NT2/D1 (cell line): ENCODE results near the gene RAI2.

Source experiments
- DNase-seq: peaks from one replicate; pipeline ENCODE4 v3.0.0-alpha.2; 2011; ENCODE audit warnings: low read depth, low spot score
- H3K27me3 ChIP-seq: 2 replicates; pipeline ENCODE4 v1.6.0; 2011; ENCODE audit warnings: mild to moderate bottlenecking; ENCODE audit not compliant: insufficient read length, insufficient read depth
- H3K36me3 ChIP-seq: 2 replicates; pipeline ENCODE4 v1.6.1; 2011; ENCODE audit warnings: mild to moderate bottlenecking, low read length, mixed read lengths; ENCODE audit not compliant: insufficient read depth, insufficient read length
- H3K4me1 ChIP-seq: 2 replicates; pipeline ENCODE4 v1.5.1; 2011; ENCODE audit not compliant: insufficient read depth, insufficient read length
- H3K4me3 ChIP-seq: 2 replicates; pipeline ENCODE4 v1.5.1; 2011; ENCODE audit warnings: low read depth; ENCODE audit not compliant: insufficient read length
- H3K9ac ChIP-seq: 2 replicates; pipeline ENCODE4 v1.6.0; 2011; ENCODE audit warnings: low read depth; ENCODE audit not compliant: insufficient read length
- H3K9me3 ChIP-seq: 2 replicates; pipeline ENCODE4 v1.5.1; 2011; ENCODE audit warnings: mild to moderate bottlenecking, low read length; ENCODE audit not compliant: insufficient read depth
- SUZ12 ChIP-seq: IDR thresholded peaks from 2 replicates; pipeline ENCODE4 v1.6.1; 2011; ENCODE audit not compliant: insufficient read length, insufficient read depth; ENCODE audit errors: extremely low read depth
- YY1 ChIP-seq: IDR thresholded peaks from 2 replicates; pipeline ENCODE4 v1.6.1; 2011; ENCODE audit not compliant: insufficient read length, insufficient read depth
- ZNF274 ChIP-seq: IDR thresholded peaks from 2 replicates; pipeline ENCODE4 v1.6.1; 2011; ENCODE audit warnings: mild to moderate bottlenecking, low read depth, low read length

RAI2 gene

DNA sequence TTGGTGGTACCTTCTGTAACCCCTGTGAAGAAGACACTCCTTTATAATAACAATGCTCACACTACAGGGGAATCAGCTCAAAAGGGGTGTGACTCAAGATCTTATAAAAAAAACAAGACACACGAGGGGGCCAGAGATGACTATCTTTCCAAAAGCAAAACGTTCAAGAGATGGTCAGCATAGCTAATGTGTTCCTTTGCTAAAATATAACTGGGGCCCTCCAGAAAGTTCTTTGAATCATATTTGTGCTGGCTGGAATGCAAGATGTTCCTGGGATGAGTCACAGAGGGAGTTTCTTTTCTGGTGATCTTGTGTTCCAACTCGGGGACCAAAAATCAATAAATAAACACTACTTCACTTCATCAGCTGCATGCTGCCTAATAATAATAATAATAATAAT lies 46.5 kb downstream of the RAI2 start:
- H3K4me3 ChIP-seq: no peak overlapping the region
- H3K36me3 ChIP-seq: no peaks in the 10 kb centered on the region
- H3K4me1 ChIP-seq: no peaks in the 10 kb centered on the region
- TF ChIP-seq SUZ12 (no peak), YY1 (no peak), ZNF274 (no peak)
- no peak overlapping the region for H3K9ac ChIP-seq
- H3K9me3 ChIP-seq: no peaks in the 10 kb centered on the region
- H3K27me3 ChIP-seq: no peaks in the 10 kb centered on the region
- DNase-seq: no peak

DNA sequence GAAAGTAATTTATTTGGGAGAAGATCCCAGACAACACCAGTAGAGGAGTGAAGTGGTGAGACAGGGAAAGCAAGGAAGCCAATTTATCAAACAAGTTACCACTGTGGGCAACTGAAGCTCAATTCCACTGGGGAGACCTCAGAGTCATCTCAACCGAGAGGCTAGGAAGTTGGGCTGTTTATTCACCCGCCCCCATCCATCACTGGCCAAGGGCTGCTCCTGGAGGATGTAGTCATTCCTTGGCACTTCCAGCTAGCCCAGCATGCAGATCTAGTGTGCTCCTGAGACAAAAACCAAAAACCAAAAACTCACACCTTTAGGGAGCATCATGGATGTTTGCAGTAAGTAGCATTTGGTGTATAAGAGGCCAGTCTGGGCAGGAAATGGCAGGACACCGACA lies 47.0 kb downstream of the RAI2 start:
- no peaks in the 10 kb centered on the region for H3K4me1 ChIP-seq
- no peaks in the 10 kb centered on the region for H3K27me3 ChIP-seq
- DNase-seq: no peak
- H3K4me3 ChIP-seq: no peak overlapping the region
- no peak for TF ChIP-seq SUZ12
- TF ChIP-seq YY1: no peak
- TF ChIP-seq ZNF274: no peak
- no peaks in the 10 kb centered on the region for H3K9me3 ChIP-seq
- H3K36me3 ChIP-seq: no peaks in the 10 kb centered on the region
- no peak overlapping the region for H3K9ac ChIP-seq

DNA sequence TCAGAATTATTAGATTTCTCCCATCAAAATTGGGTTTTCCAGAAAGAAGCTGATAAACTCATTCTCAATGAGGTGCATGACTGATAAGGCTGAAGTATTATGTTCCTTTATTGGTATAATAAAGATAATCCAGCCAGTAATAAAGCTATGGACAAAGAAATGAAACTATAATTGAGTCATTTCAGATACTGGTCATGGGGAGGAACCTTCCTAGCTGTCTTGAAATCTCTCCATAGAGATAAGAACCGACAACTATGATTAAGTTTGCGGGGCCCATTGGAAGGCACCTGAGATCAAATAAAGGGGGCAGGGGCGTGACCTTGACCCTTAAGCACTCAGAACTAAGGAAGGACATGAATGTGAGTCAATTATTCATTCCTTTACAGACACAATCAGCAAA lies 47.8 kb downstream of the RAI2 start:
- TF ChIP-seq YY1: no peak
- TF ChIP-seq ZNF274: no peak
- TF ChIP-seq SUZ12: no peak
- DNase-seq: no peak
- H3K4me3 ChIP-seq: no peak overlapping the region
- H3K9ac ChIP-seq: no peak overlapping the region
- H3K27me3 ChIP-seq: no peaks in the 10 kb centered on the region
- H3K36me3 ChIP-seq: no peaks in the 10 kb centered on the region
- H3K9me3 ChIP-seq: no peaks in the 10 kb centered on the region
- no peaks in the 10 kb centered on the region for H3K4me1 ChIP-seq

DNA sequence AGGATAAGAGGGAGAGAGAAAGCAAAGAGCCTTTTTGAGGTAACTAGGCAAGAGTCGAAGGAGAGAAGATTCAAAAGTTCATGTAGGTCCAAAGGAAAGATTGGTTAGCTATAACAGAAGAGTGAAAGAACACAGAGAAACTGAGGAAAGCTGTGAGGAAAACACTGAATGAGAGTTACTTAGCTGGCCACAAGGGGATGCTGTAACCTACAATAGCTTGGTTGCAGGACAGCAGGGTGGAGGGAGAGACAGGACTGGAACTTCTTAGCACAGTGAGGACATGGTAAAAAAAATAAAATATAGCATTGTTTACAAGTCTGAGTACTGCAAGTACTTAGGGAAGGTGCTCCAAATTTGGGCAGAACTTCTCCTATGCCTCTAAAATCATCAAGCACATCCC lies 48.3 kb downstream of the RAI2 start:
- DNase-seq: peak; percentile 13
- TF ChIP-seq SUZ12 (no peak), ZNF274 (no peak), YY1 (no peak)
- Histone ChIP-seq H3K27me3 (no peaks in the 10 kb centered on the region), H3K4me1 (no peaks in the 10 kb centered on the region), H3K4me3 (no peak overlapping the region), H3K36me3 (no peaks in the 10 kb centered on the region), H3K9me3 (no peaks in the 10 kb centered on the region), H3K9ac (no peak overlapping the region)

DNA sequence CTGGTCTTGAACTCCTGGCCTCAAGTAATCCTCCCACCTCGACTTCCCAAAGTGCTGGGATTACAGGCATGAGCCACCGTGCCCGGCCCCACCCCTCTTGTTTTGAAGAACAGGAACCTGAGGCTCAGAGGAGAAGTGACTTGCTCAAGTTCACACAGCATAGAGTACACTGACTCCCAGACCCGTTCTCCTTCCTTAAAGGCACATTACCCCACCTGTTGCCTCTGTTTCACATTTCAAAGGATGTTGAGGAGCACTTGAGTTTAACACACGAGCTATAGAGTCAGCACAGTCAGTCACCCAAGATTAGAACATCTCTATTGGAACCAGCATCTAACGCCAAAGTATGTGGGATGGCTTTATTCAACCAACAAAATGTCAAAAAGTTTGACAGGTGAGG lies 51.1 kb downstream of the RAI2 start:
- Histone ChIP-seq H3K27me3 (no peaks in the 10 kb centered on the region), H3K4me3 (no peak overlapping the region), H3K4me1 (no peaks in the 10 kb centered on the region), H3K9me3 (no peaks in the 10 kb centered on the region), H3K36me3 (no peaks in the 10 kb centered on the region), H3K9ac (no peak overlapping the region)
- TF ChIP-seq YY1: no peak
- no peak for TF ChIP-seq SUZ12
- TF ChIP-seq ZNF274: no peak
- DNase-seq: no peak

DNA sequence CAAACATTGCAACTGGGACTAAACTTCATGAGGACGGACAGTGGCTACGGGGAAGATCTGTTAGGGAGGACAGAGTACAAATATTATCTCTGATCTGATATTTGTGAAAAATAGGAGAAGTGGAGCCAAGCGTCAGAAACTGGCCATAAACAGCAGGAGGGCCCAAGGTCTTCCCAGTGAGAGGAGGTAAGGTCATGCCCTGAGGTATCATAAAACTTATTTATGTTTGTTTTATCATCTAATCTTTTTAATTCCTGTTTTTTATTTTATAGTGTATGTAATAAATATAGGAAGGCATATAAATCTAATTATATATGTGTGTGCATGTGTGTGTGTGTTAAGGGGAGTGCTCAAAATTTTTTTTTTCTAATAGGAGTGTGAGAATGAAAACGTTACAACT lies 51.8 kb downstream of the RAI2 start:
- Histone ChIP-seq H3K9ac (no peak overlapping the region), H3K36me3 (no peaks in the 10 kb centered on the region), H3K9me3 (no peaks in the 10 kb centered on the region), H3K4me3 (no peak overlapping the region), H3K4me1 (peaks cover 4% of the 10 kb centered on the region), H3K27me3 (no peaks in the 10 kb centered on the region)
- TF ChIP-seq SUZ12: no peak
- no peak for TF ChIP-seq YY1
- no peak for TF ChIP-seq ZNF274
- DNase-seq: no peak

DNA sequence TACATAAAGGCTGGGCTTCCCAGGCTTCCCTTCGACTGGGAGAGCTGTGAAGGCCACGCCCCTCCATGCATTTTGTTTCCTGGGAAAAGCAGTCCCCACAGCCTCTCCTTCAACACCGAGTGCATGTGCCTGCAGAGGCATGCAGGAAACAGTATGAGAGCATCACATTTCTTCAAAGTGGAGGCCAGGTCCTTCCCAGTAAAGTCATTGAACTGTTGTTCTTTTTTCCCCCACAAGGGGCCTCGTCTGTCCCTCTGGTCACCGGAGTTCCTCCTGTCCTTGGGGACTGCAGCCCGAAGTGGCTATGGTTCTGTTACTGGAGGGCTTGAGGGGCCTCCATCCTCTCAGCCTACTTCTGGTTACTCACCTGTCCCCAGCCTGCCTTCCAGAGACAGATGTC lies 56.0 kb downstream of the RAI2 start:
- no peak for DNase-seq
- TF ChIP-seq ZNF274: no peak
- TF ChIP-seq SUZ12: no peak
- TF ChIP-seq YY1: no peak
- H3K9ac ChIP-seq: no peak overlapping the region
- no peaks in the 10 kb centered on the region for H3K9me3 ChIP-seq
- peaks cover 4% of the 10 kb centered on the region for H3K4me1 ChIP-seq
- no peaks in the 10 kb centered on the region for H3K36me3 ChIP-seq
- H3K27me3 ChIP-seq: no peaks in the 10 kb centered on the region
- H3K4me3 ChIP-seq: no peak overlapping the region

DNA sequence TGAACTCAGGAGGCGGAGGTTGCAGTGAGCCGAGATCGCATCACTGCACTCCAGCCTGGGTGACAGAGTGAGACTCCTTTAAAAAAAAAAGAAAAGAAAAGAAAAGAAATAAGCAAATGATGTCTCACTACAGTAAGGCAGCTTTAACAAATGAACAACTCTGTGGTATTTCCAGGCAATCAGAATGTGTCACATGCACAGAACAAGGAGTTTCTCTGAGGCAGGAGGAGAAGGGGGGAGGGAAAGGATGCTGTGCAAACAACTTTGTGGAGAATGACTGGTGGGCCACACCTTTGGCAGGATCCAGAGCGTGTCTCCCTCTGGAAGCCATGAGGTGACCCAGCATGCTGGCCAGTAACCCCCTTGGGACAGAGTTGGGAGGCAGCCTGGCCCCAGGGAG lies 57.6 kb downstream of the RAI2 start:
- peaks cover 4% of the 10 kb centered on the region for H3K4me1 ChIP-seq
- TF ChIP-seq SUZ12 (no peak), YY1 (no peak), ZNF274 (no peak)
- H3K9ac ChIP-seq: no peak overlapping the region
- H3K27me3 ChIP-seq: no peaks in the 10 kb centered on the region
- no peaks in the 10 kb centered on the region for H3K36me3 ChIP-seq
- H3K4me3 ChIP-seq: no peak overlapping the region
- no peak for DNase-seq
- no peaks in the 10 kb centered on the region for H3K9me3 ChIP-seq
